HG02623 (cell line): ENCODE measurements around the gene CWC15.
"Not testable (repeated sequence)": the region's sequence is repeated elsewhere in the genome, so short reads cannot be mapped to it uniquely, and the experiment has no call there.

Experiments
- ATAC-seq: cut with Tn5 transposase; IDR thresholded peaks from one replicate; pipeline ENCODE4 v1.9.1; 2021; ENCODE audit warnings: moderate library complexity; ENCODE audit not compliant: unreplicated experiment

CWC15 gene

DNA sequence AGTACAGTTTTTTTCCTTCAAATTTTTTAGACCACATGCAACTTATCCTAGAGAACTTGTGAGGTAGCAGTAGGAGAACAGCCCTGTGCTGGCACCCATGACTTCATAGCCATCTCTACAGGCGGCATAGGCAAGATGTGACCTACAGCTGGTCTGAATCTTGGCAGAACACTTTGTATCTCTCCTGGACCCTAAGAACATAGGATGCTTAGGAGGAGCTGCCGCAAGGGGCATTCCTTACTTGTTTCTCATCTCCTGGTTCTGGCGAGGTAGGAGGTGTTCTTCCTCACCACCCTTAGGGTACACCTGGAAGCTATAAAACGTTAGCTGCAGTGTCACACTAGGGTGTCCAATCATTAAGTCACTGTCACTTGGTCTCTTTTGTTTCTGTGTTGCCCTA lies 16.4 kb downstream of the CWC15 start:
- no peak for ATAC-seq

DNA sequence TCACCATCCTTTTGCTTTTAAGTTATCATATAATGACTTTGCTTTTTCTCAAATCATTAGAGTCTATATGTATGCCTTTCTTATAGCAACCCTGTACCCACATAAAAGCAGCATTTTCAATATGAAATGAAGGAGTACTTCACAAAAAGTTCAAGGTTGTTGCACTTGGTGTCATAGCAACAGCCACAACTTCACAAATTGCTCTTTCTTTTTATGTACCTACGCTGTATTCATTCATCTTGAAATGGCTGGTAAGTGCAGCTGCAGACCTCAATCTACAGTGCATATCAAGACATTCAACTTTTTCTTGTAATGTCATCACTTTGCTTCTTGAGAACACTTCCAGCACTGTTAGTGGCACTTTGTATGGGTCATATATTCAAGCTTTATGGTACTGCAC lies 18.6 kb downstream of the CWC15 start:
- ATAC-seq, result no peak

DNA sequence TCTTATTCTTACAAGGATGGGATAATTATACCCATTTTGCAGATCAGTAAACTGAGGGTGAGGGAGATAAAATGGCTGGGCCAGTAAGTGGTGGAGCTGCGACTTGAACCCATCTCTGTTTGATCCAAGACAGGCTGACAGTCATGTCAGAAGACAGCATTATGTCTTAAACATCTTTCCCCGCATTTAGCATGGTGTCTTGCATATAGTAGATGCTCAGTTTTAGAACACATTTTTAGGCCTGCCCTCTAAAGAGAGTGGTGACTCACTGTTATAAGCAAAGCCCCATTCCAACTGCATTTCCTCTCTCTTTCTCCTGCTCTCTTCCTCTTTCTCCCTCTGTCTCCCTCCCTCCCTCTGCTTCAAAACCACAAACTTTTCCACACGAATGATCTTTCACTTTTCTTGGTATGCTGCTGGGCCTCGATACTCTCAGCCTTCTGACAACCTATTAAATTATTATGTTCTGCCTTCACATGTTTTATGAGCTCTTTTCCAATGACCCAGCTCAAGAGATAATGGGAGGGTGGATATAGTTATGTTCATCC lies 25.2 kb downstream of the CWC15 start:
- no peak for ATAC-seq

DNA sequence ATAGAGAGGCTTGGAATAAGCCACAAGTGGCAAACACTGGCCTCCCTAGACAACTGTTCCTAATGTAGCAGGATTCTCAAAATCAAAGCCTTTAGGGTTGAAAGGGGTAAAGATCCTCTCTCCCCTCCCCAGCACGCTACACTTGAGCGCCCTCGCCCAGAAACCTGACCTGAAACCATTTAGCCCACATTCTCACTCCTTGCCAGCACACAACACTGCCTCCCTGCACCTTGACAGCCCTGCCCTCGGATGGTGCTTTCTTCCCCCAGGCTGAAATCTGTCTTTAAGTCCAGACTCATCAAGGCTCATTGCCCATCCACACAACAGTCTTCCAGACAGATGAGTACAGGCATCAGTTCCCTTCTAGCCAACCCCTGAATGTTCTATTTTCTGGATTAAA lies 26.5 kb downstream of the CWC15 start:
- no peak for ATAC-seq

DNA sequence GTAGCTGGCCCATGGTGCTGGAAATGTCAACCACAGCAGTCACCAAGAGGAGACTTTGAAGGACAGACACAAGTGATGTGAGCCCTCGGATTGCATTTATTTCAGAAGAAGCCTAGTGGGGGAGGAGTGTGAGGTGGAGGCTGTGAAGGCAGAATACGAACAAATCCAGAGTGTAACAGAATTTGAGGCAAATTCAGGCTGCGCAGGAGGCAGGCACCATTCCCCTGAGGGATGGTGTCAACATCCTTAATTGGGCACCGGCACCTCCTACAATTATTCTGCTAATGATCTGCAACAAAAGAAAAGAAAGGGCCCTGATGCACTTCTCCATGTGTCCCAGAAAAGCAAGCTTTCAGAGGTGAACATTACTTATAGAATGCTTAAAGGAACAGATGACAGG lies 32.2 kb downstream of the CWC15 start:
- ATAC-seq, result no peak

DNA sequence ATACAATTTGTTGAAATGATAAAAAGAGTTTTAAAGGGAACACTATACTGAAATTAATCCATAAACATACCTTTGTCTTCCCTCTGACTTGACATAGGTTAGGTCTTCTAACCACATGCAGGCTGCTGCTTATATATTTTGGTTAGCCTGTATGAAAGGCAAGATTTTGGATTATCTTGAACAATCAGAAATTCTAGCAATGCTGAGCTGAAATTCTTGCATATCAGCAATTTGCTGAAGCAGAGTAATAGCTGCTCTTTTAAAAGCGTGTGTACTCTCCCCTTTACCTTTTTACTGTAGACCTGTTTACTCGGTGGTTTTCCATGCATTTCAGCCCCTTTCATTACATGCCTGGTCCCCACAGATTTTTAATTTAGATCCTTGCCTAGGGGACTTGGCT lies 34.0 kb downstream of the CWC15 start:
- ATAC-seq, result no peak

DNA sequence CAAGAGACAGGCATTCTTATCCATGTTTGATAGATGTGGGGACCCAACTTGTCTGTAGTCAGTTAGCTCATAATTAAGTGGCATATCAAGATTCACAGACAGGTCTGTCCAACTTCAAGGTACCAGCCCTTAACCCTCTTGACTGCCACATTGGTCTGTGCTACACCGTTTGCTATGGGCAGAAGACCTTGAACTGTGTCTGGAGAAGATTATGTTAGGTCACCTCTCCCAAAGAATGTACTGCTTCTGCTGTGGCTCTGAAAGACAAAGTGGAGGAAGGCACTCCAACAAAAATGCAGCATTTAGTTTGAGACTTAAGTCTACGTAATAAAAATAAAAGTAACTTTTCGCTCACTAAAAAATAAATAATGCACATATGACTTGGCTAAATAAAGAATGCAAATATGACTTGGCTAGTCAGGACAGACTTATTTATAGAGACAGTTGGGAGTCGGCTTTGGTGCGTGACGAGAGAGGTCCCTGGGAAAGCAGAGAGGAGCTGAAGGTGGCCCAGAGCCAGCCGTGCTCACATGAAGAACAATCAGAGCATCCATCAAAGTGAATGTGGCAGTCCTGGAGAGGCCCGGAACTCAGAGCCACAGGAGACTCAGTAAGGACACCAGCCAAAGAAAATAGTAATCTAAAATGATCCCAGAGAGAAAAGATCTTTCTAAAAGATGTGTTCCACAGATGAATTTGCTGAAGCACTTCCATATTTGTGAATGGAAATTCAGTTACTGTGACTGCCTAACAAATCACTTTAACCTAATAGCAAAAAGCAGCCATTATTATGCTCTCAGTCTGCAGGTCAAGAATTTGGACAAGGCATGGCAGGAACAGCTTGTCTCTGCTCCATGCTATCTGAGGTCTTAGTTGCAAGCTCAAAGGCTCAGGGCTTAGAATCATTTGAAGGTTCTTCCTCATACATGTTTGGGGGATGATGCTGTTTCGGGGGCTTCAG lies 35.0 kb downstream of the CWC15 start:
- ATAC-seq, result no peak

DNA sequence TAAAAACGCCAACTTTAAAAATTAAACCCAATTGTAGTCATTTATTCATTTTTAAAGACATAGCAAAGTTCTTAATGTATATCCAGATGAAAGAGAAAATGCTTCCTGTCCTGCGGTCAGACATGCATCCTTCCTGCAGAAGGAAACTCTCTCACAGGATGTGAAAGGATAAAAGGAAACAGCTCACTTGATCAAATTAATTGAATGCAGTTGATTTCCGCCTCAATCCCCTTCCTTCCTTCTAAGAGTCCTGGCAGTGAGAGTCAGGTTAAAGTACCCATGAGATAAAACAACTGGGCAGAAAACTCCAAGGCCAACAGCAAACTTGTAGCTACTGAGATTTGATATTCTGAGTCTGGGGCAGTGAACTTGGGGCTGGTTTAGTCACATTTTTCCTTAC lies 38.5 kb downstream of the CWC15 start:
- ATAC-seq, result no peak

DNA sequence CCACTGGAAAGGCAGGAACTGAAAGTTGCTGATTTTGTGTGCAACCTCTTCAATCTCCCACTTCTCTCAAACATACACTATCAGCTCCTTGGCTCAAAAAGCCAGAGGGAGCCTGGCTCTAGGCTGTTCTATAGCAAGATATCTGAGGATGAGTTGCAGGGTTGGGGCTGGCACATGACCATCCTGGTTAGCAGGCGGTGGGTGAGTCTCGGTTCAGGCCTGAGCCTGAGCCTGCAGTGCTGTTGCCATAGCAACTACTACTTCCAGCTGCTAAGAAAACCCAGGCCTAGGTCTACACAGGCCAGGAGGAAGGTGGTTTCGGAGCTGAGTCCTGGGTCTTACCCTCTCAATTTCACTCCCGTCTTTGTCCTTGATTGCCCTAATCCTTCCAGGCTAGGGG lies 39.0 kb downstream of the CWC15 start:
- no peak for ATAC-seq

DNA sequence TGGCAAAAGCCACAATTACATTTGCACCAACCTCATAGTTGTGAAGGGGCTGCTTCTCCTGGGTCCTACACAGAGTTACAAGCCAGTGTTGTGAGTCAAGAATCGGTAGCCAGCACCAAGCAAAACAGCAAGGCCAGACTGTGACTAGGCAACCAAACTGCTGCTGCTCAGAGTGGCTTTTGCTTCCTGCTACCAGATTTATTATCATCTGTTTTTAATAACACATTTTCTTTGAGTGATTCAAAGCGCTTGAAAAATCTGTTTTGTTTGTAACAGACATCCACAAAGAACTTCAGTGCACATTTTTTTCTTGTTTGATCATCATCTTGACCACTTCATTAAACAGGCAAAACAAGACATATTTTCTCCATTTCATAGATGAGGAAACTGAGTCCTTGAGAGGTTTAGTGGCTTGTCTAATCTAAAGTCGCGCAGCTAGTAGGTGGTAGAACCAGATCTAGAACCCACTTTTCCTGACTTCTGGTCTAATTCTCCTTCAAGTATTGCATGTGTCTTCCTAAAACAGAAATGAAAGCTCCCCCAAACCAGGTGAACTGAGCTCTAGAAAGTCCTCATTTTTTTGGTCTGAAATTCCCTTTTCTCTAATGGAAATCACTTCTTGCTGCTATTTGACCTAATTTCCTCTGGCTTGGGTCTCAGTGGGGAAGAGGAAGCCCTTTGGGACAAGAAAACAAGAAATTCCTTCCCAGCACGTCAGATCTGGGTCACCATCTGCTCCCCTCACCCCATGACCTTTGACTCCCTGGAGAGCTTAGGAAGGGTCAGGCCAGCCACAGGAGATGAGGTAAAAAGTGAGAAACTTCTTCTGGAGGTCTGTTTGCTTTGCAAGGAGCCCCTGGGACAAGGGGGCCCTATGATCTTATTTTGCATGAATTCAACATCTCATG lies 39.9 kb downstream of the CWC15 start:
- no peak for ATAC-seq

DNA sequence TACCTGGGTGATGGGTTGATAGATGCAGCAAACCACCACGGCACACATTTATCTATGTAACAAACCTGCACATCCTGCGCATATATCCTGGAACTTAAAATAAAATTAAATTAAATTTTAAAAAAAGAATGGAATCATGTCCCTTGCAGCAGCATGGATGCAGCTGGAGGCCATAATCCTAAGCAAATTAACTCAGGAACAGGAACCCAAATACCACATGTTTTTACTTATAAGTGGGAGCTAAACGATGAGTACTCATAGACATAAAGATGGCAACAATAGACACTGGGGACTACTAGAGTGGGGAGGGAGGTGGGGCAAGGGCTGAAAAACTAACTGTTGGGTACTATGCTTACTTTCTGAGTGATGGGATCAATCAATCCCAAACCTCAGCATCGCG lies 40.9 kb downstream of the CWC15 start:
- no peak for ATAC-seq

DNA sequence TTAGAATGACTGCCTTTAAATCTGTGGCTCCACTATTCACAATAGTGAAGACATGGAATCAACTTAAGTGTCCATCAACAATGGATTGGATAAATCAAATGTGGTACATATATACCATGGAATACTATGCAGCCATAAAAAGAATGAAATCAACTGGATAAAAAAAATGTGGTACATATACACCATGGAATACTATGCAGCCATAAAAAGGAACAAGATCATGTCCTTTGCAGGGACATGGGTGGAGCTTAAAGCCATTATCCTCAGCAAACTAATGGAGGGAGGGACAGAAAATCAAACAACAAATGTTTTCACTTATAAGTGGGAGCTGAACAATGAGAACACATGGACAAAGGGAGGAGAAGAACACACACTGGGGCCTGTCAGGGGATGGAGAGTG lies 41.3 kb downstream of the CWC15 start:
- not testable (repeated sequence) for ATAC-seq

DNA sequence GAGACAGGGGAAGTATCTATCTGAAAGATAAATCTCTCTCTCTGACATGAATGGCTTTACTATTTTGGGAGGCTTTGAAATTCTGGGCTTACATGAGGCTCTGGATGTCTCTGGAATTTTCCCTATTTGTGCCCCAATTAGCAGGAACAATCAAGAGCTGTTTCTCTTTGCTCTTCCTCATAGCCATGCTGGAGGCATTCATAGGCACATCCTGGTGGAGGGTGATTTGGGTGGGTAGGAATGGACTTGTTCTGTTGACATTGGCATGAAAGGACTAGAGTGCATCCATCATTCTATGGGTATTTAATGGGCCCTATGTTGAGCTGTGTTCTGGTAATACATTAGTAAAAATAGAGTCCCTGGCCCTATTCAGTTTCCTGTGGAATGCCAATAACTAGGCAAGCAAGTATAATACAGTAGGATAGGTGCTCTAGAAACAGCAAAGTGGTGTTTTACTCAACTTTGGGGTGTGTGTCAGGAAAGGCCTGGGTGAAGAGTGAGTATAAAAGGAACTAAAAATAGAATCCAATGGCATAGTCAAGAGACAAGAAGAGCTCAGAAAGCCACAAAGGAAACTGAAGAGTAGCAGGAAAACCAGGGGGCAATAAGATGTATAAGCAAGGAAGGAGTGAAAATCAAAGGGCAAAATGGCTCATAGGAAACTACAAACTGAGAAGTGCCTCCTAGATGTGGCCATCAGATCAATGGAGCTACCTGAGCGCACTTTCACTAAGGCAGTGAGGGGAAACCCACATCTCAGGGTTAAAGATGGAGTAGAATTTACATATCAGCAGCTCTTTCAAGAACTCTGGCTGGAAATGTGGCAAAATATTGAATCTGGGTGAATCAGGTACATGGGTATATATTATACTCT lies 45.0 kb downstream of the CWC15 start:
- no peak for ATAC-seq

DNA sequence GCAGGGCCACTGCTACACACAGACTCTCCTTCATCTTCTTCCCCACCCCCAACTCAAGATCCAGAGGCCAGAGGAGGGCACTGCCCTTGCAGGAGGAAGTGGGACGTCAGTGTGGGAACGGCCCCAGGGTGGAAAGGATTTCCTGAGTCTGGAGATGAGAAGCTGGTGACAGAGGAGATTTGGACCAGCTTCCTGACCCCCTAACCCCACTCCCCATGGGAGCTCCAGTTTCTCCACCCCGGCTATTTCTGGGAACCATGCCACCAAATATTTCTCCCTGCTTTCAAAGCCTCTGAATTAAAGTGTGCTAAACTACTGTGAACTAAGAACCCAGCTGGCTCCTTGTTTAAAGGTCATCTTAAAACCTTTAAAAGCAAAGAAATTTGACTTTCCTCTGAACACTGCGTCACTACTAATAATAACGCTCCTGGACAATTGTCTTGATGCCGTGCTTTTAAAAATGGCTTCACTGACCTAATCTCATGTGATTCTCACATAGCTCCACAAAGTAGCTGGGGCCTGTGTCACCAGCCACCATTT lies 46.6 kb downstream of the CWC15 start:
- ATAC-seq, result no peak

DNA sequence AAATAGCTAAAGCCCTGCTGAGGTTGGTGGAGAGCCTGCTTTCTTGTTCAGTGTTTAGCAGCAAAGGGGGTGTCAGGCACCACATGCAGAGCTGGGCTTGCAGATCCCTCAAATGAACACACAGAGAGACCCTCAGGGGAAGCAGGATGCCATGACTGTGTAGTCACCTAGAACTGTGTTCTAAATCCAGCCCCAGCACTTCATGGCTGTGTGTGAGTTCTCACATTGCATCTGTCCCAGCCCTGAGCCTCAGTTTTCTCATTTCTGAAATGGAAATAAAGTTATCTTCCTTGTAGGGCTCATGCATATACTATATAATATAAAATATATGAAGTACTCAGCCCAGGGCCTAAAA lies 47.1 kb downstream of the CWC15 start:
- no peak for ATAC-seq

DNA sequence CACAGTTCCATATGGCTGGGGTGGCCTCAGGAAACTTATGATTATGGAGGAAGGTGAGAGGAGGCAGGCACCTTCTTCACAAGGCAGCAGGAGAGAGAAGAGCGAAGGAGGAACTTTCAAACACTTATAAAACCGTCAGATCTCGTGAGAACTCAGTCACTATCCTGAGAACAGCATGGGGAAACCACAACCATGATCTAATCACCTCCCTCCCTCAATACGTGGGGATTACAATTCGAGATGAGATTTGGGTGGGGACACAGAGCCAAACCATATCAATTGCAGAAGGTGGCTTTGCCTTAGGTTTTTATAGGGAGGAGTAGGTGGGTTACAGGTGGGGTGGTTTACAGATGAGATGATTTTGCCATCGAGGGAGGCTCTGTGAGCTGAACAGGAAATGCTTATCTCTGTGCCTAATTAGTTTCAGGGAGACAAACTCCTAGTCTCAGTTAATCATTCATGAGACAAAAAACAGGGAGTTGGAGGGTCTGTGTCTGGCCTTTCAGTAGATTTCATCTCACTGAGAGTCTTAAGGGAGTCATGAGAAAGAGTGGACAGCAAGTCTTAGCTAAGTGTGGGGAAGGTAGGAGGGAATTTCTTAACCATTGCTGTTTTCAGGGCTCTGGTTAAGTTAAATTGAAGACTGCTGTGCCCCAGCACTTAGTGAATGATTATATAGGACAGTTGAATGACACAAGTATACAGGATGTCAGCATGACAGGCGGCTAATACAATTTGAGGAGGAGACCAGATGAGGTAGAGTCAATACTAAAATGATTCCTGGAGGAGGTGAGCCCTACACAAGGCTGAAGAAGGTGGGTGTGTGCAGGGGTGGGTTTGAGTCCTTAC lies 47.7 kb downstream of the CWC15 start:
- no peak for ATAC-seq

DNA sequence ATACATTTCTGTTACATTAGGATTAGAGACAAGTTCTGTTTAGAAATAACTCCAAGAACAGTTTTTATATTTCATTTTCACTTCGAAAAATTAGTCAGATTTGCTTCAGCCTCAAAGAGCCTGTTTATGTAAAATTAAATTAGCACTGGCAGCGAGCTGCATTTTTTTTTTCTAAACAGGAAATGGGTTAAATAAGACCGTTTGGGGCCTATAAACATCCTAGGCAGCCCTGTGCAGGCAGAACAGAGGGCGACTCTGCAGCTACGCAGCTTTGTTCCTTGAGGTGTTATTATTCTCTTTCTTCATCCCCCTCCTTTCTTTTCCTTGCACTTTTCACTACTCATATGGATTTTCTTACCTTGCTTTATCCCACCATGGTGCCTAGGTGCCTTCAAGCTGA lies 48.7 kb downstream of the CWC15 start:
- ATAC-seq, result no peak

DNA sequence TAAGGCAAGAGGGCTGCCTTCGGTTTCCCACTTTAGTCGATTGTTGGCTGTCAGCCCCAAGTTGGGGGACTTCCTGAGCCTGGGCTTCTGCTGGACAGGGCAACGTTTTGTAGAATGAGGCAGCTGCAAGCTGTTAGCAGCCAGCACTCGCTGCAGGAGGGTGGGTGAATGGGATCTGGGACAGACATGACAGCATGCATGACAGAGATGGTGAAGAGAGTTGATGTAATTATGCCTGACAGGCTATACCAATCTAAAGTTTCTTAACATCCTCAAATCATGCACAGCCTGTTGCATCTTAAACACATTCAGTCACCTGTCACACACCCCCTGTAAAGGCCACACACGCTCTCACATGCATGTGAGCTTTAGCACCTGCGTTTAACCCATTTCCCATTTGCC lies 49.2 kb downstream of the CWC15 start:
- no peak for ATAC-seq

DNA sequence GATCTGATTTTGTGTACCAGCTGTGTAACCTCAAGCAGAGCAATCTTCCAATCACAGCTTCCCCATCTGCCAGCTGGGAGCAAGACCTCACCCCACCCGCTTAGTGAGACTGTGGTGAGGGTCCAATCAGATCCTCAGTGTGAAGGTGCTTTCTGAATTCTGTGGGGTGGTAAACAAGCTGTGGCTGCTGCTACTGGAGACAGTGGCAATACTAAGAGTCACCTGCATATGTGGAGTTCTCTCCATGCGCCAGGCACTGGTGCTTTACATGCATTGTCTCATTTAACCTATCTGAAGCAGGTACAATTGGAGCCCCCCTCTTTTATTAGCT lies 50.4 kb downstream of the CWC15 start:
- ATAC-seq, result no peak
